Umbilical cord (tissue), 2 donors: ENCODE results near the gene RBM38. TPM values are rescaled to one million over a fixed set of nuclear protein-coding genes. Genes with fewer than 3 reads are reported as not detected.
"Not testable (repeated sequence)": the region's sequence is repeated elsewhere in the genome, so short reads cannot be mapped to it uniquely, and the experiment has no call there.

Experiments used
- DNase-seq: peaks from one replicate; pipeline ENCODE4 v3.0.0-alpha.2; 2015; ENCODE audit warnings: low spot score
- total RNA-seq: library from RNA; depleted of rRNA; stranded (reverse); fragments of >200 nt; gene quantifications from one replicate; pipeline ENCODE4 v1.2.3, GENCODE V29; 2014; ENCODE audit warnings: low replicate concordance; ENCODE audit not compliant: insufficient read depth

Gene RBM38
- total RNA-seq, 1 donor from 2014 or later = 38.8 TPM

DNA sequence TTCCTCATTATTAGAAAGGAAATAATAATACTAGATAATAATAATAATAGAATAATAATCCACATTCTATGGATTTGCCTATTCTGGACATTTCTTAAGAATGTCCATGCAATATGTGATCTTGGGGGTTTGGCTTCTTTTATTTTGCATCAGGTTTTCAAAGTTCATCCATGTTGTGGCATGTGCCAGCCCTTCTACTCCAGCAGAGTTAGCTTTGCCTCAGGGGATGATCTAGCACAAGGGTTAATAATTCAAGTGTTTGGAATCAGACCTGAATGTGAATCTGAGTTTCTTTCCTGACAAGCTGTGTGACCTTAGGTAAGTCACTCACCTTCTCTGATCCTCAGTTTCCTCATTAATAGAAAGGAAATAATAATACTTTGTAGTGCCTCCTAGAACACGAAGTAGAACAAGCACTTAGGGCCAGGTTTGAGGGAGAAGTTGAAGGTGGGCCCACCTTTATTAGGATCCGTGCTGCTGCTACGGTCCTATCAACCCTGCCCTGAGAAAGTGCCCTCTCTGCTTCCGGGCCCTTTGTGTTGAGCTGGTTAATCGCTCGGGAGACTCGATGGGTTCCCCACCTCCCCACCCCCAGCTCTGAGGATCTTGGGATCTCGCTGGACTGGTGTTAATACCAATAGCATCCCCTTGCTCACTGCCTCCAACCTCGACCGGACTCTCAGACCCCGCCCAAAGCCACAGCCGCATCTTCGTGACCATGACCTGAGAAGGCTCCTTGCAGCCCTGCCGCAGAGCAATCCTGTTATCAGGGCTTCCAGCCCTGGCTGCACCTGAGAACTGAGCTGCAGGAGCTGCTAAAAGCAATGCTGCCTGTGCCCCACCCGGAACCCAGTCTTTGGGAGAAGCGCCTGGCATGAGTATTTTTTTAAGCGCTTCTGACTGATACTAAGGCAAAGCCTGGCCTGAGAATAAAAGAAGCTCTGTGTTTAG, 26.9 kb downstream of the RBM38 start:
- no peak for DNase-seq

- not testable (repeated sequence) for DNase-seq
These were observed 28.3 kb downstream of the RBM38 start for GRCh38 chr20:57419479-57419878.

GRCh38 chr20:57420571-57421252, 29.5 kb downstream of the RBM38 start:
- no peak for DNase-seq

- no peak for DNase-seq
These were observed 30.3 kb downstream of the RBM38 start for GRCh38 chr20:57421253-57422220.

GRCh38 chr20:57422254-57422653, 31.1 kb downstream of the RBM38 start:
- no peak for DNase-seq

DNA sequence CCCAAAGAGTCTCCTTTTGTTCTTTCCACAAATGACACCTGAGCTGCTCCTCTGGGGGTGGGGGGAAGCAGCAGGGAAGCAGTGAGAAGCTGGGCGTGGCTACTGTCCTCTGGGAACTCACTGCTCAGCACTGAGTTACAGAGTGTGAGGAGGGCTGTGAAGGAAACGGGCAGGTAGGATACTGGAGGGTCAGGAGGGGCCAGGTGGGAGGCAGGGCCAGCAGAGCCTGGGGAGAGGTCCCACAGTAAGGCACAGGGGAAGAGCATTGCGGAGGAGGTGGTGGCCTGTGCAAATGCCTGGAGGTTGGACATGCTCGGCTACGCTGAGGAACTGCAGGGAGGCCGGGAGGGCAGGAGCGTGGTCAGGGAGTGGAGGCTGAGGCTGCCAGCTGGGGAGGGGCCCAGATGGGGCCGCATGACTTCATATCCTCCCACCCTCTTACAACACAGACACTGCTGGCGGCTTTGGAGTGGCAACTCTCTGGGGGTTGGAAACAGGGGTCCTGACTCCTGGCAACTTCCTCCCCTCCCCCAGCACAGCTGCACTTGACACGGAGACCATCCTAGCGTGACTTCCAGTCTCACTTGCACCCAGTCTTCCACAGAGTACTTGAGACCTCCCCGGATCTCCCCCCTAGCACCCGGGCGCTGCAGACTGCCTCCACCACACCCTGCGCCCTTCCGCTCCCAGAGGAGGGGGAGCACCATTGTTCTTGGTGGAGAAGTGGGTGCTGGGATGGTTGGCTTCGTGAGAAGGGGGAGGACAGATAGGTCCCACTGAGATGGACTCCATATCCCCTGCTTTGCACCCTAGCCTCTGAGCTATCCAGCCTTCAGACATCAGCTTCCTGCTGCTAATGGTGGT, 34.2 kb downstream of the RBM38 start:
- DNase-seq = no peak

GRCh38 chr20:57426271-57426689, 35.1 kb downstream of the RBM38 start:
- DNase-seq = no peak

GRCh38 chr20:57426831-57427230, 35.6 kb downstream of the RBM38 start:
- DNase-seq = no peak

GRCh38 chr20:57428324-57429158, 37.3 kb downstream of the RBM38 start:
- DNase-seq = no peak

- DNase-seq = no peak
These were observed 37.9 kb downstream of the RBM38 start for GRCh38 chr20:57429159-57429496.

GRCh38 chr20:57429580-57430200, 38.5 kb downstream of the RBM38 start:
- DNase-seq = no peak

- DNase-seq = not testable (repeated sequence)
These were observed 39.0 kb downstream of the RBM38 start for GRCh38 chr20:57430201-57430596.

GRCh38 chr20:57431539-57431835, 40.3 kb downstream of the RBM38 start:
- DNase-seq = no peak

DNA sequence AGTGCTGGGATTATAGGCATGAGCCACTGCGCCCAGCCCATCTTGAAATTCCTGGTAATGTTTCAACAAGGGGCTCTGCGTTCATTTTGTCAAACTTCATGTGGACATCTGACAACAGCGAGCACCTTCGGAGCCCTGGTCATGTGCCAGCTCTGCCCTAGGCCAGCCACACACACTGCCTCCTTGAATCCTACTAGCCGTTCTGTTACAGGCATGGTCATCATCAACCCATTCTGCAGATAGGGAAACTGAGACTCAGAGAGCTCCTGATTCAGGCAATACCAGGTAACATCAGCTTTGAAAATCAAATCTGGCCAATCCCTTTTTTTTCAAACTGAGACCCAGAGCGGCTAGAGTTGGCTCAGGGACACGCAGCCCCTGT, 41.3 kb downstream of the RBM38 start:
- no peak for DNase-seq

- peak; percentile 64 for DNase-seq
These were observed 41.8 kb downstream of the RBM38 start for GRCh38 chr20:57432862-57433491.

DNA sequence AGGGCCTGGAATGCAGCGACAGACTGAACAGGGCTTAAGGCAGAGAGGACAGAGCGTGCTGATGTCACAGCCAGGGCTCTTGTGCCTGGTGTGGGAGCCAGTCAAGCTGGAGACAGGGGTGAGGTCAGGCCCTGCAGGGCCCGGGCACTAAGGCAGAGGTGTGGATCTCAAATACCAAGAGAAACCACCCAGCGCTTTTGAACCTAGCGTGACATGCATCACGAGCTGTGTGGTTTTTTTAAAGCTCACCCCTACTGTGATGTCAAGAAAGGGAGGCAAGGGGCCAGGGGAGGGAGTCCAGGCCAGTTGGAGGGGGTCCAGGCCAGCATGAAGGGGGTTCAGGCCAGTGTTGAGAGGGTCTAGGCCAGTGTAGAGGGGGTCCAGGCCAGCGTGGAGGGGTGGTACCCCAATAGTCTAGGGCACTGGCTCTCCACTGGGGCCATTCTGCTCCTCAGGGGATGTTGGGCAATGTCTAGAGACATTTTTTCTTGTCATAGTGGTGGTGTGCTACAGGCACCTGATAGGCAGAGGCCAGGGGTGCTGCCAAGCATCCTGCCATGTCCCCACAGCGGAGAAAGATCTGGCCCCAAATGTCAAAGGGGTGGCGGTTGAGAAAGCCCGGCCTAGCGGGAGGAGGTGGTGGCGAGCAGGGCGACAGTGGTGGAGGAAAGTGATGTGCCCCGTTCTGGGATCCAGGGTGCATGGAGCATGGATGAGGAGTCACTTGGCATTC, 42.6 kb downstream of the RBM38 start:
- DNase-seq = no peak

DNA sequence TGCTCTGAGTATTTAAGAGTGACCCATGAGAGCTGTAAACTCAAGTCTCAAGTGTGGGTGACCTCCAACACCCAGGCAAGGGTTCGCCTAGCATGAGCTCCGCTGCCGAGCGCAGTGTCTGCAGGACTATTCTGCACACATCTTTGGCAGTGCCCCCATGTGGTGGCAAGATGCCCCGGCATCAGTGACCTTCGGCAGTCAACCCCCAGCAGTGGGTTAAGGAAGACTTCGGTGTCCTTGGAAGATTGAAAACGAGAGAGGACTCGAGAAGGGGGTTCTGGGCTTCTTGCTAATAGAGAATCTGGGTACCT, 43.1 kb downstream of the RBM38 start:
- DNase-seq = no peak

GRCh38 chr20:57435105-57435497, 43.9 kb downstream of the RBM38 start:
- DNase-seq = no peak
